ENCODE measurements around the gene RNF150. TPM values are rescaled to one million over a fixed set of nuclear protein-coding genes. Genes with fewer than 3 reads are reported as not detected.

Gene RNF150
- total RNA-seq, 4 donors from 2014 or later, result 10.2 to 34.5 (median 24.2) TPM

GRCh38 chr4:140943486-140944198 is 189.6 kb downstream of the RNF150 start:
- H3K27me3 ChIP-seq, result no peaks in the 10 kb centered on the region
- no peak for TF ChIP-seq CTCF (IDR thresholded peaks at IDR 0.05)
- TF ChIP-seq POLR2A (IDR thresholded peaks at IDR 0.05), result no peak
- 62 to 81% methylated on average over 3 of the region's 3 CpGs for WGBS, 2 donors
- no peaks in the 10 kb centered on the region for H3K36me3 ChIP-seq
- no peaks in the 10 kb centered on the region for H3K4me1 ChIP-seq
- H3K4me3 ChIP-seq (replicated peaks in 1 of 3), result no peak overlapping the region
- H3K27ac ChIP-seq, result no peak overlapping the region
- H3K9me3 ChIP-seq, result no peaks in the 10 kb centered on the region
- DNase-seq, result no peak
- intact Hi-C loops (cut with DNase I), result no loop called here

- Histone ChIP-seq H3K4me3 (replicated peaks in 1 of 3) (no peak overlapping the region), H3K9me3 (no peaks in the 10 kb centered on the region), H3K36me3 (no peaks in the 10 kb centered on the region), H3K4me1 (no peaks in the 10 kb centered on the region), H3K27me3 (no peaks in the 10 kb centered on the region), H3K27ac (no peak overlapping the region)
- TF ChIP-seq POLR2A (IDR thresholded peaks at IDR 0.05) (no peak), CTCF (IDR thresholded peaks at IDR 0.05) (no peak)
- no peak for DNase-seq
- WGBS, 2 donors, result 92 to 97% methylated on average over 2 of the region's 2 CpGs
- intact Hi-C loops (cut with DNase I), result no loop called here
Measured at GRCh38 chr4:140940589-140940988, 192.7 kb downstream of the RNF150 start.

- DNase-seq, result no peak
Measured at GRCh38 chr4:140937866-140938265, 195.4 kb downstream of the RNF150 start.

GRCh38 chr4:140935254-140935653 is 198.0 kb downstream of the RNF150 start:
- TF ChIP-seq CTCF (IDR thresholded peaks at IDR 0.05) (no peak), POLR2A (IDR thresholded peaks at IDR 0.05) (no peak)
- Histone ChIP-seq H3K9me3 (no peaks in the 10 kb centered on the region), H3K36me3 (no peaks in the 10 kb centered on the region), H3K27ac (no peak overlapping the region), H3K27me3 (no peaks in the 10 kb centered on the region), H3K4me3 (replicated peaks in 1 of 3) (no peak overlapping the region), H3K4me1 (no peaks in the 10 kb centered on the region)
- no peak for DNase-seq
- 48 to 69% methylated on average over 4 of the region's 4 CpGs for WGBS, 2 donors
- intact Hi-C loops (cut with DNase I), result no loop called here

More at GRCh38 chr4:140937866-140938265, 195.4 kb downstream of the RNF150 start:
- no peak overlapping the region for H3K4me3 ChIP-seq (replicated peaks in 1 of 3)
- no peaks in the 10 kb centered on the region for H3K4me1 ChIP-seq
- no peak overlapping the region for H3K27ac ChIP-seq
- intact Hi-C loops (cut with DNase I), result no loop called here
- H3K27me3 ChIP-seq, result no peaks in the 10 kb centered on the region
- H3K9me3 ChIP-seq, result no peaks in the 10 kb centered on the region
- no peaks in the 10 kb centered on the region for H3K36me3 ChIP-seq
- TF ChIP-seq CTCF (IDR thresholded peaks at IDR 0.05) (no peak), POLR2A (IDR thresholded peaks at IDR 0.05) (no peak)
- 73 to 83% methylated on average over 6 of the region's 6 CpGs for WGBS, 2 donors

- TF ChIP-seq CTCF (IDR thresholded peaks at IDR 0.05) (no peak), POLR2A (IDR thresholded peaks at IDR 0.05) (no peak)
- intact Hi-C loops (cut with DNase I), result no loop called here
- Histone ChIP-seq H3K36me3 (no peaks in the 10 kb centered on the region), H3K27me3 (no peaks in the 10 kb centered on the region), H3K4me3 (replicated peaks in 1 of 3) (no peak overlapping the region), H3K4me1 (no peaks in the 10 kb centered on the region), H3K9me3 (no peaks in the 10 kb centered on the region), H3K27ac (no peak overlapping the region)
- DNase-seq, result no peak
- WGBS, 2 donors, result 86 to 94% methylated on average over 2 of the region's 2 CpGs
Measured at GRCh38 chr4:140932501-140933045, 200.7 kb downstream of the RNF150 start.

Data from thyroid gland (tissue), 4 donors.